WI38 (cell line): Measurements from ENCODE around the gene NWD2.

Experiments
- H3K4me3 ChIP-seq: 2 replicates; pipeline ENCODE4 v1.5.1; 2011; ENCODE audit warnings: low read depth, mild to moderate bottlenecking, control low read depth, low read length
- TF ChIP-seq, protein P1 (sequence below): IDR thresholded peaks from 2 replicates; pipeline ENCODE4 v1.5.1; 2012; ENCODE audit warnings: low read depth, mild to moderate bottlenecking, control low read depth, low read length

Gene NWD2

DNA sequence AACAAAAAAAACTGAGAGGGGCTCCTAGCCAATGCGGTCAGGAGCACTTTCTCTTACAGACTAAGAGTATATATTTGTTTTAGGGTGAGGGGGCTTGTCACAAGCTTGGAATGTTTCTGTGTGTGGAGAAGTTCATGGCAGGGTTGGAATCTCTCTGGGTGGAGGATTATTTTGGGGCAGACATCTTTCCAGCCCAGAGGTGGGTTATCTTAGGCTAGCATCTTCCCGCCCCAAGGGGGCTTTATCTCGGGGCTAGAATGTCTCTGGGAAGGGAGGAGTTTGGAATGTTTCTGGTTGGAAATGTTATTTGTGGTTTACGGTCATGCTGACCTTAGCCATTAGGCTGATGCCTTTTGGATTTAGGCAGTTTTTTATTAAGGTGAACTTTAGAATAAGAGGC lies 236.0 kb downstream of the NWD2 start:
- H3K4me3 ChIP-seq, result no peak overlapping the region
- TF ChIP-seq, protein P1, sequence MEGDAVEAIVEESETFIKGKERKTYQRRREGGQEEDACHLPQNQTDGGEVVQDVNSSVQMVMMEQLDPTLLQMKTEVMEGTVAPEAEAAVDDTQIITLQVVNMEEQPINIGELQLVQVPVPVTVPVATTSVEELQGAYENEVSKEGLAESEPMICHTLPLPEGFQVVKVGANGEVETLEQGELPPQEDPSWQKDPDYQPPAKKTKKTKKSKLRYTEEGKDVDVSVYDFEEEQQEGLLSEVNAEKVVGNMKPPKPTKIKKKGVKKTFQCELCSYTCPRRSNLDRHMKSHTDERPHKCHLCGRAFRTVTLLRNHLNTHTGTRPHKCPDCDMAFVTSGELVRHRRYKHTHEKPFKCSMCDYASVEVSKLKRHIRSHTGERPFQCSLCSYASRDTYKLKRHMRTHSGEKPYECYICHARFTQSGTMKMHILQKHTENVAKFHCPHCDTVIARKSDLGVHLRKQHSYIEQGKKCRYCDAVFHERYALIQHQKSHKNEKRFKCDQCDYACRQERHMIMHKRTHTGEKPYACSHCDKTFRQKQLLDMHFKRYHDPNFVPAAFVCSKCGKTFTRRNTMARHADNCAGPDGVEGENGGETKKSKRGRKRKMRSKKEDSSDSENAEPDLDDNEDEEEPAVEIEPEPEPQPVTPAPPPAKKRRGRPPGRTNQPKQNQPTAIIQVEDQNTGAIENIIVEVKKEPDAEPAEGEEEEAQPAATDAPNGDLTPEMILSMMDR, result no peak

GRCh38 chr4:37481547-37482122 lies 237.1 kb downstream of the NWD2 start:
- TF ChIP-seq, protein P1, result no peak
- no peak overlapping the region for H3K4me3 ChIP-seq

- TF ChIP-seq, protein P1, result no peak
Observed at GRCh38 chr4:37482236-37482913, 237.8 kb downstream of the NWD2 start.

GRCh38 chr4:37483610-37484009 lies 239.1 kb downstream of the NWD2 start:
- no peak overlapping the region for H3K4me3 ChIP-seq
- TF ChIP-seq, protein P1, result no peak

More at GRCh38 chr4:37482236-37482913, 237.8 kb downstream of the NWD2 start:
- no peak overlapping the region for H3K4me3 ChIP-seq

- H3K4me3 ChIP-seq, result no peak overlapping the region
- TF ChIP-seq, protein P1, result no peak
Observed at GRCh38 chr4:37486166-37486565, 241.6 kb downstream of the NWD2 start.

DNA sequence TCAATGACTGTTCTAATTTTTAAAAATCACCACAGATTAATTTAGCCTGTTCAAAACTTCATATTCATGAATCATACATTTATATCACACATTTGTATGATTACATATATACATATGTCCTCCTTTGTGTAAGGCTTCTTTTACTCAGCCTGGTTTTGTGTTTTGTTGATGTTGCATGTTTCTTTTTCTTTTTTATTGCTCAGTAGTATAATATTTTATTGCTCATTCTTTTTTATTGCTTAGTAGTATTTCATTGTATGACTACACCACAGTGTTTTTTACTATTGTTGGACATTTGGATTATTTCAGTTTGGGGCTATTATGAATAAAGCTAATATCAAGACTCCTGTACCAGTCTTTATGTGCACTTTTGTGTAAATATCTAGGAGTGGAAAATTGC lies 243.1 kb downstream of the NWD2 start:
- H3K4me3 ChIP-seq, result no peak overlapping the region
- TF ChIP-seq, protein P1, result no peak

GRCh38 chr4:37489697-37490096 lies 245.2 kb downstream of the NWD2 start:
- H3K4me3 ChIP-seq, result no peak overlapping the region
- TF ChIP-seq, protein P1, result no peak
